GM18511 (cell line): ENCODE results near the gene CHKA.

Source experiments
- ATAC-seq: cut with Tn5 transposase; IDR thresholded peaks from one replicate; pipeline ENCODE4 v1.9.1; 2021; ENCODE audit warnings: mild to moderate bottlenecking, moderate library complexity; ENCODE audit not compliant: unreplicated experiment

The CHKA gene

DNA sequence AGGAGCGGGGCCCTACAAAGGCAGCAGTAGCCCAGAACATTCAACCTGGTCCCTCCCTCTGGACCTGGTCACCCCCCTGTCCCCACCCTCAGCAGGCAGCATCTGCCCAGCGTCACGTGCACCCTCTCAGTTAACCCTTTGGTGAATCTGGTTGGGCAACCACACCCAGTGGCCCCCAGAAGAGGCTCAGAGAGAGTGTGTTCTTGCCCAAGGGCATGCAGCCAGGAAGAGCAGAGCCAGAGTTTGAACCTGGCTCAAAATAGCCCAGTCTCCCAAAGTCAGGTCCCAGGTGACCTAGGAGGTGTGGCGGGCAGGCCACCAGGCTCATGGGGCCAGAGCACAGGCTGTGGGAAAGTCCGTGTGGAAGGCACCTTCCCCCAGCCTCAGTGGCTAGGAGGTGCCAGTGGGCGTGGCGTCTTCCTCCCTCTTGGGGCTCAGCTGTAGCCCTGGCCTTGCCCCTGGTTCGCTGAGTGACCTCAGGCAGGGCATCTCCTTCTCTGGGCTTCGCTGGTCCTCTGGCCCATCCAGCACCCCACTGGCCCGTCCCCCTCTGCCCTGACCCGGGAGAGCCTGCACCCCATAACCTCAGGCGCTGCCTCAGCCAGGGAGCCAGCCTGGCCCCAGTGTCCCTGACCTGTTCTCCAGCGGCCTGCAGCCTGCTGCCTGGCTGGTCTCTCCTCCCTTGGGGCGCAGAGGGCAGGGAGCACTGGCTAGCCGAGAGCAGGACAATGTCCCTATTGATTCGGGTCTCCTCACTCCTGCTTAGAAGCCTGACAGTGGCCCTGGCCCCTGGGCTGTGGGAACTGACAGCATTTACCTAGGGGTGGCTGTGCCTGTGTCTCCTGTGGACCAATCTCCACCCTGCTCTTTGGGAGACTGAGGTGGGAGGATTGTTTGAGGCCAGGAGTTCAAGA, 104.0 kb downstream of the CHKA start:
- no peak for ATAC-seq

DNA sequence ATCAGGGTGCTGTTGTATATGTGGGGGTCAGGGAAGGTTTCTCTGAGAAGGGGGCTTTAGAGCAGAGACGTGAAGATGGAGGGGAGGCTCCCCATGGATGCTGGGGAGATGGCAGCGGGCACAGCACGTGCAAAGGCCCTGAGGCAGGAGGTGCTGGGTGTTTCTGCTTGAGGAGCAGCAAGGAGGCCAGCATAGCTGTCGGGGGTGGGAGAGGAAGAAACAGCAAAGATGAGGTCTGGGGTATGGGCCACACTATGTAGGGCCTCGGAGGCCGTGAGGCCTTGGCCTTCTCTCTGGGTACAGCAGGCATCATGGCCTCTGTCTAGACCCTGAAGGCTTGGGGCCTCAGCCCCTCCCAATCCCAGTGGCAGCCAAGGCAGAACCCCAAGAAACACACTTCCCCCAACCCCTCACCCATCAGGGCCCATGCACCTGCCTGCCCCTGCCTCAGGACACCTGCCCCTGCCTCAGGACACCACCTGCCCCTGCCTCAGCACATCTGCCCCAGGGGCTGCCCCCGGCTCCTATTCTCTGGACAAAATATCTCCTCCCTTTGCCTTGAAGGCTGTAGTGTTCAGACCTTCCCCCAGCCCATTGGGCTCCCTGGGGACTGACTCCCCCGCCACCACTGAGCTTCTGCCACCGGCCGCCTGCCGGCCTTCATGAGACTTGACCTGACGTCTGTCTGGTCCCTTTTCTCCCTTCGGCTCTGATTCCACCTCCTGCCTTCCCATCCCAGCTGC, 104.9 kb downstream of the CHKA start:
- ATAC-seq: no peak

DNA sequence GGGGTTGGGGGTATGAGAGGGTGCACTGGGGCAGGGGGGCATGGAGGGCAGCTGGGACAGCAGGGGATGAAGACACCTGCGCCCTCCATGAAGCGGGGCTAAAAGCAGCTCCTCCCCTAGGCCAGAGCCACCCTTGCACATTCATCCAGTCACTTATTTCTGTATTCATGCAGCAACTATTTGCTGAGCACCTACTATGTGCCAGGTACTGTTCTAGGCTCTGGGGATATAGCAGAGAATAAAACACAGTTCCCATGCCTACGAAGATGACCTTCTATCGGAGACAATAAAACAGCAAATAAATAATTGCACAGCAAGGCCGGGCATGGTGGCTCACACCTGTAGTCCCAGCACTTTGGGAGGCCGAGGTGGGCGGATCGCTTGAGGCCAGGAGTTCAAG, 105.7 kb downstream of the CHKA start:
- no peak for ATAC-seq

DNA sequence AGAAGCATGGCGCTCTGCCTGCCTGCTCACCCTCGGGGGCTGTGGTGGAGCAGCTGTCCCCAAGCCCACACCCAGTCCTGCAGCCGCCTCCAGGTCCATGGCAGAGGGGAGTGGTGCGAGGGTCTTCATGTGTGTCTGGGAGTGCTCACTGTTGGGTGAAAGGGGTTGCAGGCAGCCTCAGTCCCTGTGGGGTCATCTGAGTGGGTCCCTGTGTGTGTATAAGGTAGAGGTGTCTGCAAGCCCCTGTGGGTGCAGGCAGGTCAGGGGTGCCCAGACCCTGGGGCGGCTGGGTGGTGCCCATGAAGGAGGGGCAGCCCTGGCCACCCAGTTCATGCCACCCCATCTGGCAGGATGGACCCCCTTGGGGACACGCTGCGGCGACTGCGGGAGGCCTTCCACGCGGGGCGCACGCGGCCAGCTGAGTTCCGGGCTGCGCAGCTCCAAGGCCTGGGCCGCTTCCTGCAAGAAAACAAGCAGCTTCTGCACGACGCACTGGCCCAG, 106.2 kb downstream of the CHKA start:
- no peak for ATAC-seq

DNA sequence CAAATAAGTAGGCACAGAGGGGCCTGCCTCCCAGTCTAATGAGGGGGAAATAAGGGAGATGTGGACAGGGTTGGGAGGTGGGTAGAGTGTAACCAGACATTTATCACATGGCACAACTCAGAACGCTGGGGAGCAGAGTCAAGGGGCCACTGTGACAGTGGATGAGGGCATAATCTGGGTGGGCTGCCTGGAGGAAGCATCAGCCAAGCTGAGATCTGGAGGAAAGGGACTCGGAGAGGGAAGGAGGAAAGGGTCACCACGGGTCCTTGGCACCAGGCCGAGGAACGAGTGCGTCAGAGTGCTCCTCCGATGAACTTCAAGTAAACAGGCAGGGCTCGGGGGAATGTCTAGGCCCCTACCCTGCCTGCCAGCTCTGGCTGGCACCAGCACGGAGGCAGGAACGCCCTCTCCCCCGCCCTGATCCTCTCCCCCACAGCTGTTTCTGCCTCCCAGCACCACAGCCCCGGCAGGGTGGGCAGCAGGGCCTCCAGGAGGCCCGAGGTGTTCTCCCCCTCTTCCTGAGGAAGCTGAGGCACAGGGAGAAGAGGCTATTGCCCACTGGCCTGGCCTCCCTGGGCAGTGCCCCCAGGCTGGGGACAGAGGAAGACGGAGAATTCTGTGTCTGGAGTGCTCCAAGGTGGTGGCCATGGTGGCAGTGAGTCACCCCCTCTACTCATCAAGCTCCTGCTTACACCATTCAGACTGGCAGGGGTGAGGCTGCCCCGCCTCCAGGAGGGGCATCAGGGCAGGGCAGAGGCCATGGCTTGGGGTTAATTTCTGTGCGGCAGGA, 106.8 kb downstream of the CHKA start:
- ATAC-seq: no peak

DNA sequence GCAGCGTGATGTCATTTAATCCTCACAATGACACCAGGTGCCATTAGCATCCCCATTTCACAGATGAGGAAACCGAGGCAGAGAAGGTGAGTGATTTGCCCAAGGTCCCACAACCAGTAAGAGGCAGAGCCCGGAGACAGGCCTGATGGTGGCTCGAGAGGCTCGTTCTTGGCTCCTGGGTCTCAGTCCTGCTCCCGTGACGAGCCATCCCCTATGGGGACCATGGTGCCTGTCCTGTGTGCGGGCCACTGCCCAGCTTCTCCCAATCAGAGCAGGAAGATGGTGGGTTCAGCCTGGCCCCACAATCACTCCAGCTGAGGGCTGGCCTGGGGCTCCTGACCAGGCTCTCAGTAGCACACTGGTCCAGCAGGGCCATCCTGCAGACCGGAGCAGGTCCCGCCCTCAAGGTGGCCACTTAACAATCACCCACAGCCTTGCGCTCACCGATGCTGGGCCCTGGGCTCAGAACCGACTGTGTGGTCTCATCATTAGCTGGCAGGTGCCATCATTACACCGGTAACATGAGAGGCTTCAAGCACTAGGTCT, 107.5 kb downstream of the CHKA start:
- ATAC-seq: no peak

DNA sequence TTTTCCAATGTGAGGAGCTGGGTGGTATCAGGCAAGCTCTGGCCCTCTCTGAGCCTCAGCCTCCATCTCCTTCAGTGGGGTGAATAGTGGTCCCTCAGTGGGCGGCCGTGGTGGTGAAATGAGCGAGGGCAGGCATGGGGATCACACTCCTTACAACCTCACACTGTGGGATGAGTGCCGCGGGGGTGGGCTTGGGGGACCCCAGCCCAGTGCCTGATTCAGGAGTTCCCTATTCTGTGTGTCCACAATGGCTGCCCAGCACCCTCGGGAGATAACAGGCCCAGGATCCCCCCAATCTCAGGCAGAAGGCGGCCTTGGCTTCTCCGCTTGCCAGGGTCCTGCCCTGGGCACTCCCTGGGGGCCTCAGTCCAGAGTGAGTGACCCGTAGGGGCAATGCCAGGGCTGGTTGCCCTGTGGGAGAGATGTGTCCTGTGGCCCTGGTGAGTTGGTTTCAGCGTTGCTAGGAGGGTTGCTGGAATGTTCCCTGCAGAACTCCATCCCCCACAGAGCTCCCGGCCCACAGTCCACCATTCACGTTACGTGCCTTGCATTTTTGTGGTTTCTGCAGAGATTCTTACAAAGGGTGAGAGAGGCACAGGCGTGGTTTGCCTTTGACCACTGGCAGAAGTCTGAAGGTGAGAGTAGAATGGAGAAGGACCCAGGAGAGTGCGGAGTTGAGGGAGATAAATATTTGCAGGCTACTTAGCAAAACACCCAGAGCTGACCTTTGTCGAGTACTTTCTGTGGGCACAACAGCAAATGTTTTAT, 108.2 kb downstream of the CHKA start:
- no peak for ATAC-seq

DNA sequence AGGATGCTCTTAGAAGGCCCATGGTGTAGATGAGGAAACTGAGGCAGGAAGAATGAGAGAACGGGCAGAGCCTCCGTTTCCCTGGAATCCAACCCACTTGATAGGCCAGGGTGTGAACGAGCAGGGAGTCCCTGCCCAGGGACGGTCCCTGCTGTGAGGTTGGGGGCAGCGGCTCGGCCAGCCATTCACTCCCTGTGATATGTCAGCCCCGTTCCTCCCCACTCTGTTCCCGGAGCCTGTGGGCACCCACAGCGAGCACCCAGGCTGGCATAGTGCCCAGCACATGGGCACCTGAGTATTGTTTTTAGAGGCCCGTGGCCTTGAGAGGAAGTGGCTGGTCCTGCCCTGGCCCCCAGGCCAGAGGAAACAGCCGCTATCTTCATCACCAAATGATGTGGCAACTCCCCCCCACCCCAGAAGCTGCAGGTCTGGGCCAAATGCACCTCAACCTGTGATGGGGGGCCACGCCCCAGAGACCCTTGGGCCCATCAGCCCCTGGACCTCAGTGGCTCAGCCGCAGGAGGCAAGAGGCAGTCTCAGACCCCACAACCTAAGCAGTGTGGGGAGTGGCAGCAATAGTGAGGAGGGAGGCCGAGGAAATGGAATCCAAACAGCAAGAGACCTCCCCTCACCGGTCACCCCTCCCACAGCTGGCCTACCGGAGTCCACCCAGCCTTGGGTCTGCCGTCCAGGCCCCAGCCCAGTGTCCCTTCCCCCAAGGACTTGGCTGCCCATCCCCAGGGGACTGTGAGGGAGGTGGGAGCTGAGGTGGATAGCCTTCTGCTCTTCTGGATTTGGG, 108.9 kb downstream of the CHKA start:
- no peak for ATAC-seq

DNA sequence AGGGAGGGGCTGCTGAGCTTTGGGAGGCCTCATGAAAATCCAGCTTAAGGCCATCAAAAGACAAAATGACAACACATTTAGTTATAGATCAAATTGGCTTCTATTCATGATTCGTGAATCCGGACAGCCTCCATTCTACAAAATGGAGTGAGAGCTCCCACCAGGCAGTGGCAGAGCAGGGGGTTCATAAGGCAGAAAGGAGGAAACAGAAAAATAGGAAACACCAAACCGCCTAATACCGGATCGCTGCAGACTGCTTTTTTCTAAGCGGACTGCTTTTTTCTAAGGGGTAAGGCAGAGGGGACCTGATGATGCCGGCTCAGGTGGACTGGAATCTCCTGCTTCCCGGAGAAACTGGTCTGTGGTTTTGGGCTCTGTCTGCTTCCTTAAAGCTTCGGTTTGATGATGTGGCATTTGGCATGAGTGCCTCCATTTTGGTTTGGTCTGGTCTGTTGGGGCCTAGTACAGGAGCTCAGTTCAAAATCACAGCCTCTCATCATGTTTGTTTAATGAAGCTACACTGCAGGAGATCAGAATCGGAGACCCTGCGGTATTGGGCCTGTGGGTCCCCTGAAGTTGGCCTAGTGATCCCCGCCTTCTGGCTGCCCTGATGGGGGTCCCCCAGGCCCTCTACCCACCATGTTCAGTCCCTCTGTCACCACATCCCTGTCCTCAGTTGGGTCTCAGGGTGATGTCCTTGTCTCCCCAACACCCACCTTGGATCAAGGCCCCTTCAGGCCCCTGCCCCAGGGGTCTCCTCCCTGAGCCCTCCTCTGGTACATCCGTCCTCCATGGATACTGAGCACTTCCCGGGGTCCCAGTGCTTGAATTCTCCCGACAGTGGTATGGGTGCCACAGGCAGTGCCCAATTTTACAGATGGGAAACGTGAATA, 109.9 kb downstream of the CHKA start:
- no peak for ATAC-seq

DNA sequence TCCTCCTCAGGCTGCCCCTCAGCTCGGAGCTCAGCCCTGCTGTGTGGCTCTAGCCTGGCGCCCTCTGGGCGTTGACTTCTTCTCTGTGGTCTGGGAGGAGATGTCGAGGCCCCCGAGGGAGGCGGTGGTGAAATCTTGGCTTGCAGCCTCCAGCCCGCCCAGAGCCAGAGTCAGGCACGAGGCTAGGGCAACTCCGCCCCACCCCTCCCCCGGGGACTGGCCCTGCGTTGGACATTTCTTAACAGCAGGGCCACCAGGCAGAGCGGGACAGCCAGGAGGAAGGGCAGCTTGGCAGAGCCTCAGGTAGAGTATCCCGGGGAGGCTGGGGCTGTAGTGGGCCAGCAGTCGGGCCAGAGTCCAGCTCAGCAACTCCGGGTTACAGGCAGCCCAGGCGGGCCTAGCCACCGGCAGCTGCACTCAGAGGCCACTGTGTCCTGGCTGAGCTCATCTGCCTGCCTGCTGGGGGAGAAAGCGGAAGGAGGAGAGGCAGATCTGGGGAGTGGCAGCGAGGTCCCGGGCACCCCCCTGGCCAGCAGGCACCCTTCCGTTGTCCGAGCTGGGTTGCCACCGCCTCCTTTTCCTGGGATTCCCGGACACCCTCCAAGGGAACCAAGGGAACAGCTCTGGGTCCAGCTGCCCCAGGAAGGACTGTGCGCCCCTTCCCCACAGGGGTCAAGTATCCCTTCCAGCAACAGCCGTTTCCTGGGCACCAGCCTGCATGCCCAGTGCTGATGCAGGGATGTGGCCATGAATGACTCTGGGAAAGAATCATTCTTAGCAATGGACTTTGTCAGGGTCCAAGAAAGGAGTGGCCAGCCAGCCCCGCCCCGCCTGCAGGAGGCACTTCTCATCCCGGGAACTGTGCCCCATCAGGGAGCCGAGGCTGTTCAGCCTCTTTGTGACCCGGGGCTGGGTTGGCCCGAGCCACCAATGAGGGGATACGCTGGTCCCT, 110.8 kb downstream of the CHKA start, which contains the start of gene ALDH3B1:
TSS of gene ALDH3B1 (plus strand) at position 238 of the 952 bp plus-strand sequence. CDS start 4,971 bp downstream, outside the sequence.
- no peak for ATAC-seq

DNA sequence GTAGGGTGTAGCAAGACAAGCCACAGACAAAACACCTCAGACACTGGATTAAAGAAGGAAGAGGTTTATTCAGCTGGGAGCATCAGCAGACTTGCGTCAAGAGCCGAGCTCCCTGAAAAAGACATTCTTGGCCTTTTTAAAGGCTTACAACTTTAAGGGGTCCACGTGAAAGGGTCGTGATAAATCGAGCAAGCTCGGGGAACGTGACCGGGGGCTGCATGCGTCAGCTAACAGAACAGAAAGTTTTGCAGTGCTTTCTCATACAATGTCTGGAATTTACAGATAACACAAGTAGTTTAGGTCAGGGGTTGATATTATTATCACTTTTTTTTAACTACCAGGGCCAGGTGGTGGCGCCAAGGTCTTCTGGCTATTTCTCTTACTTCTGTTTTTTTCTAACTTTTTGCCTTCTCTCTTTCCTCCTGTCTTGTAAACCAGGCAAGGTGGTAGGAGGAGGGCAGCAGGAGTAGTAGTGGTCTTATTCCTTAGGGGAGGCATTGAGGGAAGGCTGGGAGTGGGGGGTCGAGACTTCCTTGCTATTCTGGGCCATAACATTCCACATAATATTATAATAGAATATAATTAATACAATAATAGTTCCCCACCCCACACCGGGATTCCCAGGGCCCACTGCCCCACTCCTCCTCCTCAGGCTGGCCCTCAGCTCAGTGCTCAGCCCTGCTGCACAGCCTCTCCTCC, 111.6 kb downstream of the CHKA start:
- no peak for ATAC-seq

DNA sequence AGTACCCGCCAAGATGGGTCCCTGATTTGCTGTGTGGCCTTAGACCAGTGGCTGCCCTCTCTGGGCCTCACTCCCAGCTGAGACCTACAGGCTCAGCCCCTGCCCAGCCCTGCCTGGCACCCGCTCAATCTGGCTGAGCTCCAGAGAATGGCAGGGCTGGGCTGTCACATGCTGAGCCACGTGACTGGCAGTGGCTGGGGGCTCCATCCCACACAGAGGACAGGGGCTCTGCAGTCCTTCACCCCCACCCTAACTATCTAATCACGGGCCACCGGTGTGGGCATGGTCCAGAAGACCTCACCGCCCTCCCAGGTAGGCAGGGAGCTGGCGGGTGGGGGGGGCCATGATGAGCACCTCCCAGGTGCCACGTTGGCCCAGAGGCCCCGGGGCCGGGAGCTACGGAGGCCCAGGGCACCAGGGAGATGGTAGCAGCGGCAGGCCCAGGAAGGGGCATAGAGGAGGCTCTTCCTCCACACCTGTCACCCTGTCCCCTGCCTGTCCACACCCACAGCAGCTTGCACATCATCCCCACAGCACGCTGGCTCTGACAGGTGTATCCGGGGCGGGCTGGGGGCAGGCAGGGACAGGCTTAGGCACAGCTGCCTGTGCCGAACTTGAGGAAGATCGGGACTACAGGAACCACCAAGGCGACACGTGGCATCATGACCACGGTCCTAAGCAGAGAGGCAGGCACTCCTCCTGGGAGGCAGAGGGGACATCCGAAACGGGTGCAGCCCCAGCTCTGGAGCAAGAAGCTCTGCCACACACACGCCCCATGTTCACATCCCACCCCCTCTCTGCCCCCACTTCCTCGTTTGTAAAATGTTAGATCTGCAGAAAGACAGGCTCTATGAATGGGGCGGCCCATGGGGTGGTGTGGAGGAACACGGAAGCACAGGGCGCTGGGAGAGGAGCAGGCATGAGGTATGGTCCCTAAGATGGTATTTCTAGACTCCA, 112.5 kb downstream of the CHKA start:
- no peak for ATAC-seq

DNA sequence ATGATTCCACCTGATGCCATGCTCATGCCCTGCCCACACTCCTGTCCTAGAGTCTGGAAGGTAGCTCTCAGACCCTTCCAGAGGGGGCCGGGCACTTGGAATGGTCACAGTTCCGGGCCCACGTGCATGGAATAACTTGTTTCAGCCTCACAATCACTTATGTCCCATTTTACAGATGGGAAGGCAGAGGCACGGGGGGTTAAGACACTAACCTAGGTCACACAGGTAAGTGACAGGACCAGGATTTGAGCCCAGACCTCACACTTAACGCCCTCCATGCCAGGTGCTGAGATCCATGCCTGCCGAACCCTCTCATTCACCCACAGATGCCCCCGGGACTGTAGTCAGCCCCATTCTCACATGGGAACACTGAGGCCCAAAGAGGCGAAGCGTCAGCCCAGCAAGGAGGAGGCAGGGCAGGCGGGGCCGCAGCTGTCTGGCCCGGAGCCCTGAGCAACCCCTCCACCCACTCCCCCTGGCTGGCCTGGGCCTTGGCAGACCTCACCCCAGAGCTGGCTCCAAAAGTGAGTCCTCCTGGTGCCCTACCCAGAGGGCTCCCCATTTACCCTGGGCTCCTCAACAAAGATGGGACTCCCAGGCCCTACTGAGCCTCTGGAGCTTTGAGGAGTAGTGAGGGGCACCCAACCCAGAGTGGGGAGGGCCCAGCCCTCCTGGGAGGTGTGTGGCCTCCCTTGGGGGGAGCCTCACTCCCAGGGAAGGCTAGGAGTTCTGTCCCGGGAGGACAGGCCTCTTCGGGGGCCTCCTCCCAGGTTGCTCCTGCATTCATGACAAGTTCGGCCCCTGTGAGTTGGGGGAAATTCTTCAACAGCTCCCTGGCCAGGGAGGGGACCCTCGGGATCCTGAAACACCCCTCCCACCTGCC, 113.4 kb downstream of the CHKA start:
- ATAC-seq: no peak

DNA sequence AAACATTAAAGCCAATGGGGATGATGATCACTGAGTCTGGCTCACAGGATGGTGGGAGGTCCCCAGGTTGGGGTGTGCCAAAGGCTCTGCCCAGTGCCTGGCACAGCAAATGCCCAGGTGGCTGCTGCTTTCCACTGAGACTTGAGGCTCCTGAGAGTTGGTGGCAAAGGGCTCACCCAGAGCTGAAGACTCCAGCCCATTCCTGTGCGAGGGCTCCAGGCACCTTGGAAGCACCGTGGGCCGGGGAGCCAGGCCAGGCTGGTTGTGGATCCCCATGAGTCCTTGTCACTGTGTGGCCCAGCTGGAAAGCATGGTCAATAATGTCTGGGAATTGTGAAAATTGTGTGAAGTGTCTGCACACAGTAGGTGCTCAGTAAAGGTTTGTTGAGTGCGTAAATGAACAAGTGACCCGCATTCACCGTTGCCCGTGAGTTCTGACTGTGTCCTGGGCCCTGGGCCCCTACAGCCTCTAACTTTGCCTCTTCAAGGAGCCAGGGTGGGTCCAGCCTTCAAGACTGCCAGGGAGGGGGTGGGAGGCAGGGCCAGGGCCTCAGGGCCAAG, 114.5 kb downstream of the CHKA start:
- no peak for ATAC-seq
